Stimulated activated CD4-positive, alpha-beta T cell treated with anti-CD3 and anti-CD28 coated beads, Interleukin-4, amount 100 ng/mL, for 24 hours (primary cell): Measurements from ENCODE around the gene LINC00237.

ENCODE experiments used
- DNase-seq: peaks from one replicate; pipeline ENCODE4 v3.0.0-alpha.2; 2020

Gene LINC00237

DNA sequence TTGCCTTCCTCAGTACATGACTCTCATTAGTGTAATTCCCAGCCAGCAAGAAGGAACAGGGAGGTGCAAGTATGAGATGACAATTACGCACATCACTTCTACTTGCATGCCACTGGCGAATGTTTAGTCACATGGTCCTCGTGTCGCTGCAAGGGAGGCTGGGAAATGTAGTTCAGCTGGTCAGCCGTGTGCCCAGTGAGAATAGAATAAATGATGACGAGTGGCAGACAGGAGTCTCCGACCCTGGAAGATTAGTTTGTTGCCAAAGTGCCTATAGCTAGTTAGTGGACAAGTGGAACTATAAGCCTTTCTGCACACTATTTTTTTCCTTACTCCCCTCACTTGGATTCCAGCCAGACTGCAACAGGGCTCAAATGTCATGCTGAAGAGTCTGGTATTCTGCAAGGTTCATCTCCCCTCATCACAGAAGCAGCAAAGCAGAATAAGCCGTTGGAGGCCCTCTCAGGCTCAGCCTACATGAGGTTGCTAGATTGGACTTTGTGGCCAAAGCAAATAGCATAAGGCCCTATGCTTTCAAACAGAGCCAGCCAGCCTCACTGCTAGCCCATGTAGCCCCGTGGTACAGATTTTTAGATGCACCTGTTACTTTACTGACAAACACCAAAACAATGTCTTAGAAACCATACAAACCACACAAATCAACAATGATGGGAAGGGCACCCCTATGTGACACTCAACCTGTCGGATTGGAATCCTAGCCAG lies 9.7 kb downstream of the LINC00237 start:
- no peak for DNase-seq

DNA sequence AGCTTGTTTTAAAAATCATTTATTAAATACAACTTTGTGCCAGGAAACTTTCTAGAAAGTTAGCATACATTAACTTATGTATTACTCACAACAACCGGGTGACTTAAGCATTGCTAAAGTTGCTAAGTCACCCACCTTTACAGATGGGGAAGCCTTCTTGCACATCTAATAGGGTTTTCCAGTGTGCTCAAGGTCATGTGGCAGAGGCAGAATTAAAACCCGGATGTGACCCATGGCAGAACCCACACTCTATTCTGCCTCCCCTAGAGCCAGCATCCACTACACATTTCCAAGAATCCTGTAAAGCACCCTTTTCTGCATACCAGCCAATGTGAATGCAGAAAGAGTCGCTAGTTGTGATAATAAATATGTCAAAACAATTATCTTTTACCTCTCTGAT lies 13.4 kb downstream of the LINC00237 start:
- DNase-seq = no peak

DNA sequence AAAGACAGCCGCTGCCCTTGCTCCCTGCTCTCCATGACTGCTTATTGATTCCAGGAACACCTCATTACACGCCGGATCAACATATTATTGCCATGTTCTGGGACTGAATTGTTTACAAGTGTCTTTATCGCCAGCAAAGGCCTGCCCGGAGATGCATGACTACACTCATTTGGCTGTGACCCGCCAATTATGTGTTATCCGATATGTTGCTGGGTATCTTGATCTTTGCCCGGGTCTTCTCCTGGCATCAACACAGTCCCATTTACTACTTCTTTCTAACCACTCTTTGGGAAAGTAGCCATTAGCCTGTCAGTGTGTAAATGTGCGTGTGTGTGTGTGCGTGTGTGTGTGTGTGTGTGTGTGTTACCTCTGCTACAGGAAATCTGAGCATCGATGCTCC lies 15.4 kb downstream of the LINC00237 start:
- DNase-seq = no peak

DNA sequence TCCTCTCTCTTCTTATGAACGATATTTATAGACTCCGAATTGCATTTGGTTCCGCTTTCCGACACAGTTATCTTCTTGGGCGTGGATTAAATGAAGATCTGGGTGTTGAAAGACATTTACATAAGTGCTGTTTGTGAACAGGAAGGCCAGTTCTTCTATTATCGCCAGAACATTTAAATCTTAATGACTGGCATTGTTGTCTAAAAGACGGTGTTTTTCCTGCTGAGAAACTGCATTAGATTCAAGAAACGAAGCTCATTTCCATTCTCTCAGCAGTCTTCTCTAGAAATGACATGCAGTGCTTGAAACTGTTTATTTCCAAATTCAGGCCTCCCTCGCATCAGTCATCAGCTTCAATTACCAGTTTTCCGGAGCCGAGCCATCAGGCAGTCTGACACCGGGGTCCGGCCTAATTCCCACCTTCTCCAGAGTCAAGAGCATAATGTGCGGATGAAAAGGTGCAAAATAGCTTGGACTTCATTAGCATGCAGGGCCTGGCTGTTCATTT lies 16.0 kb downstream of the LINC00237 start:
- DNase-seq = no peak

DNA sequence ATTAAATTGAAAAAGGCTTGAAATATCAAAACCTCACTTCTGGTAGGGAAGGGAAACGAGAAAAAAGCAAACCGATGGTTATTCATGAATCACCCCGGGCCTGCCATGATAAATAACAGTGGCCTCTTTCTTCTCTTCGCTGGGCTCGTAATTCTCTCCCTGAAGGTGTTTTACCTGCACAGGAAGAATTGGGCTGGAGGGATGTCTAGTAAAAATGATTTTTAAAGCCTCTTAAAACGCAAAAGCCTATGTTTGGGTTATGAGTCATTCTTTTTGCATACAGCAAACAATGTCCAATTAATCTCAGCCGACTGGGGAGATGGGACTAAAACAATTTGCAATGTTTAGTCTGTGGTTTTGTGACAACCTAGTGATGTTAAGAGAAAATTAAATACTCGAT lies 16.8 kb downstream of the LINC00237 start:
- DNase-seq = no peak

DNA sequence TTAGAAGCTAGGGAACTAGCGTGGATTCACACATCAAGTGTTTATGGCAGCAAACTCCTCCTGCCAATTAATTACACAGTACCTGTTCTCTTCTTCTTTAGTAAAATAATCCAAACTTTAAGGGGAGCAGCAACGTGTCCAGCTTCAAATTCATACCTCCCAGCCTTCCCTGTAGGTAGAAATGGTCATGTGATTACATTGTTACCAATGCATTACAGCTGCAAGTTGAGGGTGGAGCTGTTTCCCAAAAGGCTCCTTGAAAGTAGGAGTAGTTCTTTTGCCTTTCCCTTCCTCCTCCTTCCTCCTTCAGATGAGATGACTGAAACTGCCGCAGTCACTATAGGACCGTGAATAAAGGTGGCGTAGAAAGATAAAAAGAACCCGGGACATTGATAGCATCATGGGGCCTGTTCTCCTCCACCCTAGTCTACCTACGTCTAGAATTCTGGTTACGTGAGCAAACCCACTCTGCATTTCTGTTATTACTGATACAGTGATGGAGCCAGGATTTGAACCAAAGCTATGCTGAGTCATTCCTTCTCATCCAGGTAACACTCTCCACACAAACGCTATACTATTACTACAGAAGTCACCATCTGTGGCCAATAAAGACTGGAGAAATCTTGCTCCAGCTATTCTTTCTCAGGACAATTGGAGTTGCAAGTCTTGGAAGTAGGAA lies 18.2 kb downstream of the LINC00237 start:
- no peak for DNase-seq

DNA sequence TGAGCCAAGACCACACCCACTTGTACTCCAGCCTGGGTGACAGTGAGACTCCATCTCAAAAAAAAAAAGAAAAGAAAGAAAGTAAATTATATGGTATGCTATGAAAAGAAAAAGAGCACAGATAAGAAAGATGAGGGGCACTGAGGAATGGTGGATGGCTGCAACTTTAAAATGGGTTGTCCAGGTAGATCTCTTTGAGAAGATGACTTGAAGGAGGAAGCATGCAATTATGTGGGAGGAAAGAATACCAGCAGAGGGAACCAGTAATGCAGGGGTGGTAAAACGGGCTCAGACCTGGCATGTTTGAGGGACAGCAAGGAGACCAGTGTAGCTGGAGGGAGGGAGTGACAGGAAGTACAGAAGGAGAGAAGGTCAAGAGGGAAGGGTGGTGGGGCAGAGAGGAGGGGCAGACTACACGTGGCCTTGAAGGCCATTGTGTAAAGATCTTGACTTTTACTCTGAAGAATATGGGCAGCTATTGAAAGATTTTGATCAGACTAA lies 22.3 kb downstream of the LINC00237 start:
- DNase-seq = no peak

DNA sequence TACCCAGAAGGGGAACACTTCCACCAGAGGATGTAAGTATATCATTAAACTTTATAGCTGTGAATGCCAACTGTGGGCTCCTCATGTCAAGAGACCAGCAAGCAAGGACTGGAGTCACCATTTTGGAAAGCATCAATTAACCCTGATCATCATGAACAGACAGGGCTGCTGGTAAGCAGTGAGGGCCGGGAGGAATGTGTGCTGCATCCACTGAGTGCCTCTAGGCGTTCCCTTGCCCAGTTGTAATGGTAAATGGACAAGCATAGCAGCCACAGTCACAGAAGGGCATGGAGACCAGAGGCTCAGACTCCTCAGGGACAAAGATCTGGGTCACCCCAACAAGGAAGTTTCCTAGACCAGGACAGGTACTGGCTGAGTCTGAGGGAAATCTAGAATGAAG lies 23.6 kb downstream of the LINC00237 start:
- DNase-seq = no peak

DNA sequence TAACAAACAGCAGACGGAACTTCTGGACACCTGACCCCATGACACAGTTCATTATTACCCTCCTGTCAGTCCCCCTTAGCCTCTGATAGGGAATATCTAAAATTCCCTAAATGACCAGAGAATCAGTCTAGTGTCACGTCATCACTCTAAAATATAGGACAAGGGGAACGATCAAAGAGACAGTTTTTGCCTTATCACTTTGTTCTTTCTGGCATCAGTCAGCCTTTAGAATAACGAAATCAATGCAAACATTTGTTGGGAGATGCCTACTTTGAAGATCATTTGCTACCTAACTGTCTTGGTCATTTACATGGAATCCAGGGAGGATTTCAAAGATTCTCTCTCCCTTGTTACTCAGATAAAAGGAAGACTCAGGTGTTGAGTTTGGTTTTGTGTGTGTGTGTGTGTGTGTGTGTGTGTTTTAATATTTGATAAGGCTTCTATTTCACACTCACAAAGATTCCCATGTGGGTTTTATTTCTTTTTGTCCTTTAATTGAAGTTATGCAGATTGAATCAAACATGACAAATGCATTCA lies 28.3 kb downstream of the LINC00237 start:
- no peak for DNase-seq

DNA sequence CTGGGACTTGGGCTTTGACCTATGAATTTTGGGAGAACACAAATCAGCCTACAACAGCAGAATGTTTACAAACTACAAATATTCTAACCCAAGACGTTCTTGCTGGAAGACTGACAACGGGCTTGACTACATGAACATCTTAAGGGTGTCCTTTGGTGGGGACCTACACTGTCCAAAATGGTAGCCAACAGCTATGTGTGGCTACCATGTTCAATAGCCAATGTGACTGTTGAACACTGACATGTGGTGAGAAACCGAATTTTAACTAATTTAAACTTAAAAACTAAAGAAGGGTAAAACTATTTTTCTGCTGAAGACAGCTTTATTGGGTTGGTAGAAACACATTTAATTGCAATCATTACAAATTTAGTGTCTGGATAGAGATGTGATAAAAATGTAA lies 30.1 kb downstream of the LINC00237 start:
- no peak for DNase-seq

DNA sequence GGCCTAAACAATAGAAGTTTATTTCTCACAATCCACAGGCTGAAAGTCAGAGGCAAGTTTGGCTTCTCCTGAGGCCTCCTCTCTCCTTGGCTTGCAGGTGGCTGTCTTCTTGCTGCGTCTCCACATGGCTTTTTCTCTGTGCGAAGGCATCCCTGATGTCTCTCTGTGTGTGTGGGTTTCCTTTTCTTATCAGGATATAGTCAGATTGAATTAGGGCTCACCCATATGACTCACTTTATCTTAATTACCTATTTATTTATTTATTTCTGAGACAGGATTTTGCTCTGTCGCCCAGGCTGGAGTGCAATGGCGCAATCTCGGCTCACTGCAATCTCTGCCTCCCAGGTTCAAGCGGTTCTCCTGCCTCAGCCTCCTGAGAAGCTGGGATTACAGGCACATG lies 30.7 kb downstream of the LINC00237 start:
- DNase-seq = no peak

DNA sequence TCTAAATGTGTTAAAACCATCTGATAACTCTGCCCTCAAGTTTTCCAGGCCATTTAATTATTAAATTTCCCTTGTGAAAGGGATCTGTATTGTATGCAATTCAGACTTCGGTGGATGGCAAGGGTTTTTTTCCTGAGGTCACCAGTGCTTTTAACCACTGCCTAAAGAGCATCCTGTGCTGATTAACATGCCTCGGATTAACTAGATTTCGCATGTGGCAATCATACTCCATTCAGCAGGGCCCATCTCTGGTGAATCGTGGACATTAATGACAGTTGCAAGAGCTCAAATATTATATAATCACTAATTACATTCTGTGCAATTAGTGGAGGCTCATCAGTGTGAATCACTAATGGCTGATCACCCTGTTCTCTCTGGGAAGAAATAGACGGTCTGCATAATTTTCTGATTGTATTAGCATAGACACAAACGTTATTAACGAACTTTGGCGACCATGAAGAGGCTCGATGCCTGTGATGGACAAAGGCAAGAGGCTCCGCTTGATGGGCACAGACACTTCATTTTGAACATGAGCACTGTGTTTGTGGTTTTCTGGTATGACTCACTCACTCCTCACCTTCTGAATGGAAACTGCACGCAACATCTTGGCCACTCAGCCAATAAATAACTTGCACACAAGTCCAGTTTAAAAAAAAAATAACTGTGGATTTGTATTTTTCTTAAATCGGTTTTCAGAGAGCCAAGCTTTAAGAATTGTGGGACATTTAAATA lies 31.4 kb downstream of the LINC00237 start:
- DNase-seq = no peak

DNA sequence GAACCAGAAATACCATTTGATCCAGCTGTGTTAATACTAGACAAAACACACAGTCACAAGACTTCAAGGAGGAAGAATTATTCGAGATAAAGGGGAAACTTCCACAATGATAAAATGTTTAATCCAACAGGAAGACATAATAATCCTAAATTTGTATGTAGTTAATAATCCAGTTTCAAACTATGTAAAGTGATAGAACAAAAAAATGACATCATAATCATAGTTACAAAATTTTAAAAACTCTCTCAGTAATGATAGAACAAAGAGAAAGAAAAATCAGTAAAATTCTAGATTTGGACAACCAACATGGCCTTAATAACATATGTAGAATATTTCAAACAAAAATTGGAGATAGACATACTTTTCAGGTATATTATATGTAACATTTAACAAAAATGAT lies 38.9 kb downstream of the LINC00237 start:
- DNase-seq = no peak

DNA sequence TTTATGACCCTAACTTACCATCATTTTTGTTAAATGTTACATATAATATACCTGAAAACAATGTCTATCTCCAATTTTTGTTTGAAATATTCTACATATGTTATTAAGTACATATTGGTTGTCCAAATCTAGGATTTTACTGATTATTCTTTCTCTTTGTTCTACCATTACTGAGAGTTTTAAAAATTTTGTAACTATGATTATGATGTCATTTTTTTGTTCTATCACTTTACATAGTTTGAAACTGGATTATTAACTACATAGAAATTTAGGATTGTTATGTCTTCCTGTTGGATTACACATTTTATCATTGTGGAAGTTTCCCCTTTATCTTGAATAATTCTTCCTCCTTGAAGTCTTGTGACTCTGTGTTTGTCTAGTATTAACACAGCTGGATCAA lies 41.2 kb downstream of the LINC00237 start:
- DNase-seq = no peak

DNA sequence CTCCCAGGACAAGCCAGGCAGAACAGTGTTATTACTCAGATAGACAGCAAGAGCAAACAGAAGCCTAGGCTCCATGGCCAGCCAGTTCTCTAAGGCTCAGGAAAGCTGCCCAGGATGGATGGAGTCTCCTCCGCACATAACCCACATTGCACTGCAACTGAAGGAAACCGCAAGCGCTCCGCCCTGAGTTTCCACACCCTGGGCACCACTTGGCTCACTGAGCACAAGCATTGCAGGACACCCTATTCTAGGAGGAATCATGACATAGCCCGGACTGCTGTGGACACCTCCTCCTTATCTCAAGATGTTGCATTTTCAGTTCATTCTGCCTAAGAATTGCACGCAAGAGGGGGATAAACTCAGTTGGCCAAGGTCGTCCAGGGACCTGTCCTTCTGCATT lies 42.9 kb downstream of the LINC00237 start:
- no peak for DNase-seq

DNA sequence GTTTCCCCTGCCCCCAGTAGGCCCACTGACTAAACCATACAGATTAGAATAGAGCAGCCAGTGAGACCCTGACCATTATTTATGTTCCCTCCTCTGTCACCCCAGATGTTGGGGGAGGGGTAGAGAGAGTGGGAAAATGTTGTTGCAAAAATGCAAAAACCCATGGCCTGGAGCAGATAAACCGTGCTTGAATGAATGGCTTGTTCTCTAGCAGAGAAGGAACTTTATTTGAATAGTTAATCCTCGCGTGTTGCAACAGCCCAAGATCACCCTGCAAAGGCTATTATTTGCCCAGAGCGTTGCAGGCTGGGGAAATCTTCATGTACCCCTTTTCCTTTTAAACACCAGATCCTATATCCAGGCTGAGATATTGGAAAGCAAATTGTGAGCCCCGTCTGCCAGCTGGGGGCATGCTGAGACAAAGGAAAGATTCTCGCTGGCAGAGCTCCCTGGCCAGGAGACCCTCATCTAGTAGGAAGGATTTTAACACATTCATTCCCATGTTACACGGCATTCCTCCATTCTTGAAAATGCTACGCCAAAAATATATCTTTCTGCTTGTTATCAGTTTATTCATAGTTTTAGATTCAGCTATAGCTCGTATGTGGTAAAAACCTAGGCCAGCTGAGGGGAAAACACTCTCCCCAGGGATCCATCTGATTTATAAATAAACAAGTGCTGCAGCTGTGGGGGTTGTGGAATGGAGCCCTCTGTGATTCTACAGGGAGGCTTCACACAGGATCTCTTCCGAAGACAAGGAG lies 53.0 kb downstream of the LINC00237 start:
- DNase-seq = no peak

DNA sequence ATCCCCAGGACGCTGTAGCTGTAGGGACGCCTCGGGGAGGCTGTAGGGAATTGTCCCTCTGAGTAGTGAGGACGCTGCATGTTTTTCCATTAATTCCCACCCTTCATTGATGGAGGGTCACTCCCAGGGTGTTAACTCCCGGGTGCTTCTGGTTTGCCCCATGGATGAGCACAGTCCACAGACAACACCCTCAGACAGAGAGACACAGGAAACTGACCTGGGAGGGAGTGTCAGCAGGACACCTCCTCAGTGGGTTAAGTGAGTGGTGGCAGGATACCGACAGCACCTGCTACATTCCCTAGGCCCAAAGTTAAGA lies 53.5 kb downstream of the LINC00237 start:
- DNase-seq = no peak

DNA sequence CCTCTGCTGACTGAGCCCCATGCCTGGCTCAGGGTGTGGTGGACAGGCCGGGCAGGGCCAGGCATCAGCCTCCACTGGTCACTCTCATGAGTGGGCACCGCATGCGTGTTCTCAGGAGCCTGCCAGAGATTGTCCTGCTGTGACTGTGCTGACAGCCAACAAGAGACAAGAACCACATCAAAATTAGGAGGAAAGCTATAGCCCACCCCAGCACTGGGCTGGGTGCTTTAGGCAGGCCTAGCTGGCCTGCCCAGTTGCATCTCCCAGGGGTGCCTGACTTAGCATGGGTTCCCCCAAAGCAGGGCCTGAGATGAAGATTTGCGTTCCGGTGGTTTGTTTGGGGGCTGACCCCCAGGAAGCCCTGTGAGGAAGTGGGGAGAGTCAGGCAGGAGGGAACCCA lies 53.9 kb downstream of the LINC00237 start:
- no peak for DNase-seq

DNA sequence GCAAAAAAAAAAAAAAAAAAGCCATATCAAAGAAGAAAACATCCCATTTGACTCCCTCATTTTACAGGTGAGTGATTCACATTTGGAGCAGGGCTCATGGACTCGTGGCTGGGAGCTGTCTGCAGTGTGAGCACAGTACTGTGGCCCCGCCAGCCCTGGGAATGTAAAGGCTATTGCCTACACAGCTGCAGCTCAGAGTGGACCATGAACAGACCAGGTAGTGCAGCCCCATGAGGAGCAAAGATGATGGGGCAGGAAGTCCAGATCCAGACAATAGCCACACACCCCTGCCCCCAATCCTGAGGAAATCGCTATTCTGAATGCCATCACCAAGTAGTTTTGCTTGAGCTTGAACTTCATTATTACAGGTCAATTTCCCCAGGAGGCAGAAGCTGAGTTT lies 55.4 kb downstream of the LINC00237 start:
- DNase-seq = no peak

DNA sequence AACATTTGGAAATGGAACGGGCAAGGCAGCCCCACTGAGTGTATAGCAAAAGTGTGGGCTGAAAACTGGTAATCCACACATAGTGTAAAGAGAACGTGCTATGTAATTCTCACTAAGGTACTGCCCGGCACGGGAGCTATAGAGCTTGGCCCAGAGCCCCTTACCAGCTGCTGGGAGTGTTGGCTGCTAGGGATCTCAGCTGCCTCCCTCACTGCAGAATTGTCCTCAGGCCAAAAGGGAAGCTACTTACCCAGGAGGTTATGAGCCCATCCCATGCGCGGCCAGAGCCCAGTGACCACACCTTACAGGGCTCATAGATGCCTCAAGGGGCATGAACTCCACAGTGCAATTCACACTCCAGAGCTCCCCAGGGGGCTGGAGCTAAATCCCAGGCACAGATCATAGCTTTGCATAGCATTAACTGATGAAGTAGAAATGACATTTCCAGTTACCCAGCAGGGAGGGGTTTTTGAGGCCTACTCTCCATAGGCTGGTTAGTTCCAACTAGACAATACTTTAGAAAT lies 56.8 kb downstream of the LINC00237 start:
- DNase-seq = no peak

DNA sequence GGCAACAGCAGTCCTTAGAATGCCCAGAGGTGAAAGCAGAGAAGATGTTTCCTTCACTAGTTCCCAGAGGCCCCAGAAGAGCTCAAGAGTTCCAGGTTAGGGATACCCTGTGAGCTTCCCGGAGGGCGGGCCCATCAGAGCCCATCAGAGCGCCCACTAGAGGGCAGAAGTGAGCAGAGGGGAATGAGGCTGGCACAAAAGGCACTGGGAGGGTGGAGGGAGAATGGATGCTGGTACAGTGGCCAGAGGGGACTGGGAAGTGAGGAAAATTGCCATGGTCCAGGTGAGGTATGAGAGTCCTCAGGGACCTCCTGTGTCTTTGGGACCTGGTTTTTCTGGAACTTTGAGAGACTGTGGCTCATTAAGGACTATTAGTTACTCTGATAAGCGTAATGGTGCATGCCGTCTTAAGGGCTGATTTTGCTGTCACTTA lies 57.3 kb downstream of the LINC00237 start:
- peak; percentile 48 for DNase-seq

DNA sequence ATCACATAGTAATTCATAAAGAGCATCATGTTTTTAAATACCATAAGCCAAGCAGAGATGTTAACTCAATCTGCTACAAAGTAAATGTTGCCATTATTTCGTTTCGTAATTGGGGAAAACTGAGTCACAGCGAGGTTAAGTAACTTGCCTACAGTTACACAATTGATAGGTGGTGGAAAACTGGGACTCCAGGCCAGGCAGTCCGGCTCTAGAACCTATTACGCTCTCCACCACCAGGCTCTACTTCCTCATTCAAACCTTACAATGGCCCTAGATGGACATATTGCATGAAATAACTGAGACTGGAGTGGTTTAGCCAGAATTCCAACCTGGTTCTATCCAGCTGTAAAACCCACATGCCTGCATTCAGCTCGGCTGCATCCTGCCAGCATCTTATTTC lies 58.2 kb downstream of the LINC00237 start:
- no peak for DNase-seq
